HEK293 (cell line): ENCODE data around the gene CD46.
A peak's percentile ranks its signal among the peaks of the same experiment; 100 is the strongest.

Experiments
- AEBP2 ChIP-seq: fragments of 450-650 bp; formaldehyde crosslinking; IDR thresholded peaks from 2 replicates; pipeline ENCODE4 v1.5.1; 2016; ENCODE audit warnings: missing biosample characterization, missing genetic modification characterization, borderline replicate concordance
- EGR2 ChIP-seq: fragments of 450-650 bp; formaldehyde crosslinking; IDR thresholded peaks from 2 replicates; pipeline ENCODE4 v1.5.1; 2016; ENCODE audit warnings: low read depth, missing biosample characterization, missing genetic modification characterization
- GLI4 ChIP-seq: fragments of 450-650 bp; formaldehyde crosslinking; IDR thresholded peaks from 2 replicates; pipeline ENCODE4 v1.5.1; 2016; ENCODE audit warnings: missing biosample characterization, missing genetic modification characterization
- IKZF3 ChIP-seq: fragments of 450-650 bp; IDR thresholded peaks from 2 replicates; pipeline ENCODE4 v1.5.0; 2018; ENCODE audit warnings: missing biosample characterization, mild to moderate bottlenecking, missing genetic modification characterization, moderate library complexity
- PRDM4 ChIP-seq: fragments of 450-650 bp; formaldehyde crosslinking; IDR thresholded peaks from 2 replicates; pipeline ENCODE4 v1.5.1; 2017; ENCODE audit warnings: missing biosample characterization, missing genetic modification characterization
- SP3 ChIP-seq: fragments of 450-650 bp; formaldehyde crosslinking; IDR thresholded peaks from 2 replicates; pipeline ENCODE4 v1.5.1; 2016; ENCODE audit warnings: missing biosample characterization, missing genetic modification characterization
- ZBTB10 ChIP-seq: fragments of 450-650 bp; formaldehyde crosslinking; IDR thresholded peaks from 2 replicates; pipeline ENCODE4 v1.5.1; 2016; ENCODE audit warnings: missing biosample characterization, missing genetic modification characterization
- ZBTB48 ChIP-seq: fragments of 450-650 bp; formaldehyde crosslinking; IDR thresholded peaks from 2 replicates; pipeline ENCODE4 v1.5.1; 2016; ENCODE audit warnings: missing biosample characterization, missing genetic modification characterization
- ZFP41 ChIP-seq: fragments of 450-650 bp; formaldehyde crosslinking; IDR thresholded peaks from 2 replicates; pipeline ENCODE4 v1.5.1; 2016; ENCODE audit warnings: missing biosample characterization, missing genetic modification characterization, borderline replicate concordance
- ZNF10 ChIP-seq: fragments of 450-650 bp; formaldehyde crosslinking; IDR thresholded peaks from 2 replicates; pipeline ENCODE4 v1.5.1; 2017; ENCODE audit warnings: missing biosample characterization, missing genetic modification characterization
- ZNF148 ChIP-seq: fragments of 450-650 bp; formaldehyde crosslinking; IDR thresholded peaks from 2 replicates; pipeline ENCODE4 v1.5.0; 2017; ENCODE audit warnings: missing biosample characterization, missing genetic modification characterization, borderline replicate concordance
- ZNF184 ChIP-seq: fragments of 450-650 bp; IDR thresholded peaks from 2 replicates; pipeline ENCODE4 v1.5.1; 2018; ENCODE audit warnings: missing biosample characterization, mild to moderate bottlenecking, missing genetic modification characterization
- ZNF404 ChIP-seq: fragments of 450-650 bp; formaldehyde crosslinking; IDR thresholded peaks from 2 replicates; pipeline ENCODE4 v1.5.1; 2017; ENCODE audit warnings: missing biosample characterization, missing genetic modification characterization
- ZNF426 ChIP-seq: fragments of 450-650 bp; formaldehyde crosslinking; IDR thresholded peaks from 2 replicates; pipeline ENCODE4 v1.5.1; 2017; ENCODE audit warnings: missing biosample characterization, missing genetic modification characterization, mild to moderate bottlenecking, inconsistent platforms, moderate library complexity
- ZNF449 ChIP-seq: fragments of 450-650 bp; formaldehyde crosslinking; IDR thresholded peaks from 2 replicates; pipeline ENCODE4 v1.5.1; 2017; ENCODE audit warnings: missing biosample characterization, mild to moderate bottlenecking, missing genetic modification characterization, moderate library complexity
- ZNF48 ChIP-seq: fragments of 450-650 bp; formaldehyde crosslinking; IDR thresholded peaks from 2 replicates; pipeline ENCODE4 v1.5.1; 2016; ENCODE audit warnings: missing biosample characterization, missing genetic modification characterization
- ZNF510 ChIP-seq: fragments of 450-650 bp; formaldehyde crosslinking; IDR thresholded peaks from 2 replicates; pipeline ENCODE4 v1.5.1; 2018; ENCODE audit warnings: mild to moderate bottlenecking, missing genetic modification characterization, missing biosample characterization; ENCODE audit not compliant: insufficient replicate concordance
- ZNF548 ChIP-seq: fragments of 450-650 bp; formaldehyde crosslinking; IDR thresholded peaks from 2 replicates; pipeline ENCODE4 v1.5.1; 2016; ENCODE audit warnings: missing biosample characterization, missing genetic modification characterization
- ZNF580 ChIP-seq: fragments of 450-650 bp; formaldehyde crosslinking; IDR thresholded peaks from 2 replicates; pipeline ENCODE4 v1.5.1; 2016; ENCODE audit warnings: missing biosample characterization, missing genetic modification characterization
- ZNF600 ChIP-seq: fragments of 450-650 bp; formaldehyde crosslinking; IDR thresholded peaks from 2 replicates; pipeline ENCODE4 v1.5.1; 2016; ENCODE audit warnings: missing biosample characterization, missing genetic modification characterization
- ZNF626 ChIP-seq: fragments of 450-650 bp; sonication (Bioruptor Pico); formaldehyde crosslinking; IDR thresholded peaks from 2 replicates; pipeline ENCODE4 v1.5.1; 2018; ENCODE audit warnings: missing biosample characterization, missing genetic modification characterization, inconsistent platforms
- ZNF660 ChIP-seq: fragments of 450-650 bp; IDR thresholded peaks from 2 replicates; pipeline ENCODE4 v1.5.1; 2018; ENCODE audit warnings: missing biosample characterization, mild to moderate bottlenecking, missing genetic modification characterization
- ZNF792 ChIP-seq: fragments of 450-650 bp; formaldehyde crosslinking; IDR thresholded peaks from 2 replicates; pipeline ENCODE4 v1.5.1; 2016; ENCODE audit warnings: missing biosample characterization, missing genetic modification characterization
- ZNF843 ChIP-seq: fragments of 450-650 bp; formaldehyde crosslinking; IDR thresholded peaks from 2 replicates; pipeline ENCODE4 v1.5.1; 2016; ENCODE audit warnings: missing biosample characterization, missing genetic modification characterization

Gene CD46

GRCh38 chr1:207828485-207829158 is 76.8 kb downstream of the CD46 start (continued):
- TF ChIP-seq ZBTB10 (tag by site-specific recombination): no peak
- TF ChIP-seq ZFP41 (tag by site-specific recombination): no peak
- no peak for TF ChIP-seq SP3 (tag by site-specific recombination)
- no peak for TF ChIP-seq EGR2
- no peak for TF ChIP-seq ZNF449
- no peak for TF ChIP-seq ZNF10 (tag by site-specific recombination)
- TF ChIP-seq IKZF3 (tag by site-specific recombination): no peak
- TF ChIP-seq ZNF148: no peak
- no peak for TF ChIP-seq AEBP2 (tag by site-specific recombination)
- TF ChIP-seq ZNF792 (tag by site-specific recombination): 0 out of 2 replicates have a peak, but pooled peaks have one; percentile 47
- TF ChIP-seq ZBTB48 (tag by site-specific recombination): no peak
- no peak for TF ChIP-seq ZNF404 (tag by site-specific recombination)
- TF ChIP-seq ZNF580 (tag by site-specific recombination): no peak
- TF ChIP-seq ZNF600 (tag by site-specific recombination): peak; percentile 37; the same call in 1 of the 2 replicates
- TF ChIP-seq ZNF426 (tag by site-specific recombination): no peak
- no peak for TF ChIP-seq ZNF843 (tag by site-specific recombination)
- no peak for TF ChIP-seq ZNF548
- TF ChIP-seq ZNF184: no peak
- TF ChIP-seq ZNF626 (tag by site-specific recombination): no peak
- no peak for TF ChIP-seq PRDM4 (tag by site-specific recombination)
- TF ChIP-seq ZNF660 (tag by site-specific recombination): no peak
- no peak for TF ChIP-seq GLI4 (tag by site-specific recombination)
- TF ChIP-seq ZNF48 (tag by site-specific recombination): no peak
- no peak for TF ChIP-seq ZNF510 (tag by site-specific recombination)
